Measurements from ENCODE around the gene POLN.

POLN gene

GRCh38 chr4:2179717-2180116 is 62.2 kb downstream of the POLN start:
- Mint-ChIP-seq H3K4me1 (no peaks in the 10 kb centered on the region), H3K4me3 (no peak overlapping the region), H3K27me3 (ENCODE audit: low read depth) (peaks cover 7% of the 10 kb centered on the region), H3K36me3 (ENCODE audit: low read depth) (no peaks in the 10 kb centered on the region), H3K9me3 (peaks cover 7% of the 10 kb centered on the region), H3K27ac (no peak overlapping the region)
- no peak for TF ChIP-seq CTCF (IDR thresholded peaks at IDR 0.05; ENCODE audit: unreplicated experiment in 3 of 3)

GRCh38 chr4:2178986-2179385 is 62.9 kb downstream of the POLN start:
- Mint-ChIP-seq H3K4me3 (no peak overlapping the region), H3K9me3 (peaks cover 7% of the 10 kb centered on the region), H3K27ac (no peak overlapping the region), H3K27me3 (ENCODE audit: low read depth) (peaks cover 7% of the 10 kb centered on the region), H3K4me1 (no peaks in the 10 kb centered on the region), H3K36me3 (ENCODE audit: low read depth) (no peaks in the 10 kb centered on the region)
- no peak for TF ChIP-seq CTCF (IDR thresholded peaks at IDR 0.05; ENCODE audit: unreplicated experiment in 3 of 3)

- H3K4me3 Mint-ChIP-seq: no peak overlapping the region
- no peak for TF ChIP-seq CTCF (IDR thresholded peaks at IDR 0.05; ENCODE audit: unreplicated experiment in 3 of 3)
- H3K27ac Mint-ChIP-seq: no peak overlapping the region
These were observed 64.4 kb downstream of the POLN start for GRCh38 chr4:2177443-2178093.

GRCh38 chr4:2175990-2176698 is 65.8 kb downstream of the POLN start:
- no peaks in the 10 kb centered on the region for H3K4me1 Mint-ChIP-seq
- H3K27ac Mint-ChIP-seq: no peak overlapping the region
- H3K36me3 Mint-ChIP-seq (ENCODE audit: low read depth): no peaks in the 10 kb centered on the region
- H3K4me3 Mint-ChIP-seq: no peak overlapping the region
- H3K9me3 Mint-ChIP-seq: no peaks in the 10 kb centered on the region
- H3K27me3 Mint-ChIP-seq (ENCODE audit: low read depth): peaks cover 7% of the 10 kb centered on the region
- no peak for TF ChIP-seq CTCF (IDR thresholded peaks at IDR 0.05; ENCODE audit: unreplicated experiment in 3 of 3)

More at GRCh38 chr4:2177443-2178093, 64.4 kb downstream of the POLN start:
- H3K27me3 Mint-ChIP-seq (ENCODE audit: low read depth): peaks cover 7% of the 10 kb centered on the region
- H3K36me3 Mint-ChIP-seq (ENCODE audit: low read depth): no peaks in the 10 kb centered on the region
- peaks cover 6% of the 10 kb centered on the region for H3K9me3 Mint-ChIP-seq
- no peaks in the 10 kb centered on the region for H3K4me1 Mint-ChIP-seq

GRCh38 chr4:2174061-2174460 is 67.9 kb downstream of the POLN start:
- Mint-ChIP-seq H3K9me3 (no peaks in the 10 kb centered on the region), H3K4me3 (no peak overlapping the region), H3K27me3 (ENCODE audit: low read depth) (peaks cover 3% of the 10 kb centered on the region), H3K36me3 (ENCODE audit: low read depth) (no peaks in the 10 kb centered on the region), H3K4me1 (no peaks in the 10 kb centered on the region), H3K27ac (no peak overlapping the region)
- TF ChIP-seq CTCF (IDR thresholded peaks at IDR 0.05; ENCODE audit: unreplicated experiment in 3 of 3): no peak

Measured in nephron (organoid).